Kidney epithelial cell (primary cell): ENCODE data around the gene HIGD1C. TPM values are rescaled to one million over a fixed set of nuclear protein-coding genes. Genes with fewer than 3 reads are reported as not detected.

ENCODE experiments used
- DNase-seq: peaks from one replicate; pipeline ENCODE4 v3.0.0-alpha.2; 2010; ENCODE audit warnings: low read depth
- H3K27me3 ChIP-seq: 2 replicates; pipeline ENCODE4 v1.6.0; 2011; ENCODE audit warnings: low read length; ENCODE audit not compliant: control insufficient read depth, insufficient read depth
- H3K36me3 ChIP-seq: 2 replicates; pipeline ENCODE4 v1.5.1; 2011; ENCODE audit warnings: low read length; ENCODE audit not compliant: control insufficient read depth, insufficient read depth
- H3K4me3 ChIP-seq: 2 replicates; pipeline ENCODE4 v1.5.1; 2011; ENCODE audit warnings: low read depth, mild to moderate bottlenecking, control low read depth, low read length
- CTCF ChIP-seq: IDR thresholded peaks from 2 replicates; pipeline ENCODE4 v1.5.1; 2011; ENCODE audit warnings: mild to moderate bottlenecking, moderate library complexity, low read length, control low read depth, inconsistent platforms; ENCODE audit not compliant: insufficient read depth, poor library complexity, severe bottlenecking
- total RNA-seq: library from RNA; depleted of rRNA; stranded (reverse); fragments of >200 nt; gene quantifications from 2 replicates; pipeline ENCODE4 v1.2.3, GENCODE V29; 2015

The HIGD1C gene
- total RNA-seq, 1 donor from 2014 or later, result not detected

- no peak for DNase-seq
- no peaks in the 10 kb centered on the region for H3K36me3 ChIP-seq
- no peaks in the 10 kb centered on the region for H3K27me3 ChIP-seq
- no peak overlapping the region for H3K4me3 ChIP-seq
- no peak for TF ChIP-seq CTCF
Measured at GRCh38 chr12:50991291-50991690, 38.9 kb downstream of the HIGD1C start.

- no peaks in the 10 kb centered on the region for H3K36me3 ChIP-seq
- TF ChIP-seq CTCF, result no peak
- no peak overlapping the region for H3K4me3 ChIP-seq
- H3K27me3 ChIP-seq, result no peaks in the 10 kb centered on the region
- DNase-seq, result no peak
Measured at GRCh38 chr12:50992819-50993218, 40.5 kb downstream of the HIGD1C start.

GRCh38 chr12:50999093-50999492 is 46.7 kb downstream of the HIGD1C start:
- TF ChIP-seq CTCF, result no peak
- Histone ChIP-seq H3K27me3 (no peaks in the 10 kb centered on the region), H3K36me3 (no peaks in the 10 kb centered on the region), H3K4me3 (no peak overlapping the region)
- no peak for DNase-seq

- Histone ChIP-seq H3K4me3 (no peak overlapping the region), H3K27me3 (no peaks in the 10 kb centered on the region), H3K36me3 (no peaks in the 10 kb centered on the region)
- no peak for DNase-seq
- TF ChIP-seq CTCF, result no peak
Measured at GRCh38 chr12:51000245-51000644, 47.9 kb downstream of the HIGD1C start.

GRCh38 chr12:51001799-51002198 is 49.5 kb downstream of the HIGD1C start:
- Histone ChIP-seq H3K27me3 (no peaks in the 10 kb centered on the region), H3K36me3 (no peaks in the 10 kb centered on the region), H3K4me3 (no peak overlapping the region)
- no peak for TF ChIP-seq CTCF
- no peak for DNase-seq

GRCh38 chr12:51004504-51004903 is 52.2 kb downstream of the HIGD1C start:
- Histone ChIP-seq H3K36me3 (no peaks in the 10 kb centered on the region), H3K27me3 (no peaks in the 10 kb centered on the region), H3K4me3 (no peak overlapping the region)
- no peak for DNase-seq
- no peak for TF ChIP-seq CTCF
